ENCODE results near the gene ELF3.

DNA sequence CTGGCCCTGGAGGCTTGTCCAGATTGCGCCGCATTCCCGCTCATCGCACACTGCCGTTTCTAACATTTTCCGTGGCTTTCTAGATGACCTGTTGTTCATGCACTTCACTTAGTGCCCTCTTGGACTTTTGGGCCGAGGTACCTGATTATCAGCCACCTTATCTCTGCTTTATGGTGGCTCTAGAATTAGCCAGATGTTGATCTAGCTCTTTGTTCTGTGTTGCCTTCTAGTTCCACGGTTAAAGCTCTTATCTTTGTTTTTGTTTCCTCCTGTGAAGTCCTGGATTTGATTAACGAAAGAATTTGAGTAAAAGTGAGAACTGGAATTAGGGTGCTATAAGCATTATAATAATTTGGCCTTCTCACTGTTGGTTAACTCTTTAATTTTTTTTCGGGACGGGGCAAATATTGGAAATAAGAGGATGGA lies 27.0 kb upstream of the ELF3 start:
- no peak for TF ChIP-seq CTCF (IDR thresholded peaks at IDR 0.05)
- TF ChIP-seq POLR2AphosphoS5 (IDR thresholded peaks at IDR 0.05) = no peak
- no peak for TF ChIP-seq POLR2A (IDR thresholded peaks at IDR 0.05)
- TF ChIP-seq EP300 (IDR thresholded peaks at IDR 0.05) = no peak
